Natural killer cell (primary cell): ENCODE data around the gene HOXA7. TPM values are rescaled to one million over a fixed set of nuclear protein-coding genes. Genes with fewer than 3 reads are reported as not detected.

ENCODE experiments used
- ATAC-seq, 3 donors: fragments of 150-1000 bp in 2 of 3; fragments of 200-7000 bp in 1 of 3; cut with Tn5 transposase; 1 replicate in 1 of 3; 2 replicates in 2 of 3; pipeline ENCODE4 v1.10.0; 2021; ENCODE audit warnings: mild to moderate bottlenecking in 2 of 3, moderate library complexity in 2 of 3
- DNase-seq, 2 donors: peaks; one replicate each; pipeline versions ENCODE4 v3.0.0 to v3.0.0-alpha.2; 2013 to 2021; ENCODE audit warnings: mixed read lengths in 1 of 2
- H3K27ac ChIP-seq: one replicate; pipeline ENCODE4 v1.5.1; 2013; ENCODE audit warnings: mild to moderate bottlenecking, low read length
- H3K27me3 ChIP-seq: one replicate; pipeline ENCODE4 v1.6.1; 2013; ENCODE audit warnings: low read length; ENCODE audit not compliant: control insufficient read depth, insufficient read depth
- H3K36me3 ChIP-seq: one replicate; pipeline ENCODE4 v1.6.1; 2013; ENCODE audit warnings: low read length; ENCODE audit not compliant: control insufficient read depth, insufficient read depth
- H3K4me1 ChIP-seq: one replicate; pipeline ENCODE4 v1.6.1; 2013; ENCODE audit warnings: low read length; ENCODE audit not compliant: control insufficient read depth, insufficient read depth
- H3K4me3 ChIP-seq: one replicate; pipeline ENCODE4 v1.5.1; 2013; ENCODE audit warnings: low read length
- H3K9me3 ChIP-seq: one replicate; pipeline ENCODE4 v1.6.1; 2013; ENCODE audit warnings: low read length; ENCODE audit not compliant: control insufficient read depth, insufficient read depth
- H3K27ac Mint-ChIP-seq, 2 donors: one replicate each; pipeline ENCODE4 v1.8.0; 2022; ENCODE audit warnings: mild to moderate bottlenecking in 2 of 2, mixed read lengths in 2 of 2, moderate library complexity in 1 of 2
- H3K27me3 Mint-ChIP-seq, 2 donors: one replicate each; pipeline ENCODE4 v1.8.0; 2022; ENCODE audit warnings: low read depth in 2 of 2, mixed read lengths in 2 of 2
- H3K36me3 Mint-ChIP-seq: one replicate; pipeline ENCODE4 v1.8.0; 2022; ENCODE audit warnings: mixed read lengths
- H3K4me1 Mint-ChIP-seq, 2 donors: one replicate each; pipeline ENCODE4 v1.8.0; 2022; ENCODE audit warnings: mixed read lengths in 2 of 2
- H3K4me3 Mint-ChIP-seq: one replicate; pipeline ENCODE4 v1.8.0; 2022; ENCODE audit warnings: mild to moderate bottlenecking, moderate library complexity, mixed read lengths
- H3K9me3 Mint-ChIP-seq, 2 donors: one replicate each; pipeline ENCODE4 v1.8.0; 2022; ENCODE audit warnings: mixed read lengths in 2 of 2
- CTCF ChIP-seq: fragments of 200-600 bp; IDR thresholded peaks from one replicate; pipeline ENCODE4 v1.8.0; 2022; ENCODE audit warnings: antibody characterized with exemption
- WGBS: methylation state at CpG from one replicate; pipeline ENCODE4 v1.1.7; 2013; ENCODE audit warnings: missing lambda C conversion rate; ENCODE audit not compliant: insufficient coverage; 5-methylcytosine and 5-hydroxymethylcytosine counted together
- intact Hi-C: fragments of 100-400 bp; cut with micrococcal nuclease; formaldehyde crosslinking; loops from one replicate; pipeline ENCODE4 v1.14.2; 2022
- total RNA-seq, 4 donors: library from RNA; stranded (reverse); fragments of 120-200 nt in 1 of 4; gene quantifications; one replicate each; pipeline versions ENCODE4 v1.2.3 to v1.2.4, GENCODE V29; 2013 to 2022

The HOXA7 gene
- total RNA-seq, 3 donors from 2014 or later (not counting 1 experiment from before 2014, with no cell fraction given) = not detected

GRCh38 chr7:27182285-27182841, 25.9 kb upstream of the HOXA7 start:
- Mint-ChIP-seq H3K4me3 (peak overlapping the region; percentile 37), H3K27ac (no peak overlapping the region), H3K27me3 (peaks cover 68 to 79% of the 10 kb centered on the region in 2 donors), H3K36me3 (peaks cover 7% of the 10 kb centered on the region), H3K9me3 (no peaks in the 10 kb centered on the region), H3K4me1 (peaks cover 27 to 37% of the 10 kb centered on the region in 2 donors)
- DNase-seq = no peak
- no peaks in the 10 kb centered on the region for H3K36me3 ChIP-seq
- H3K9me3 ChIP-seq = no peaks in the 10 kb centered on the region
- H3K27ac ChIP-seq = no peak overlapping the region
- intact Hi-C loops = no loop called here
- no peak overlapping the region for H3K4me3 ChIP-seq
- H3K27me3 ChIP-seq = peaks cover 80% of the 10 kb centered on the region
- TF ChIP-seq CTCF = no peak
- no peak for ATAC-seq
- H3K4me1 ChIP-seq = peaks cover 42% of the 10 kb centered on the region
- 60% methylated on average over 4 of the region's 4 CpGs for WGBS

GRCh38 chr7:27181795-27182275, 25.4 kb upstream of the HOXA7 start:
- Histone ChIP-seq H3K36me3 (no peaks in the 10 kb centered on the region), H3K4me1 (peaks cover 42% of the 10 kb centered on the region), H3K27ac (no peak overlapping the region), H3K4me3 (no peak overlapping the region), H3K9me3 (no peaks in the 10 kb centered on the region), H3K27me3 (peaks cover 74% of the 10 kb centered on the region)
- ATAC-seq = no peak
- no peak overlapping the region for H3K27ac Mint-ChIP-seq
- peaks cover 64 to 74% of the 10 kb centered on the region in 2 donors for H3K27me3 Mint-ChIP-seq
- no peak overlapping the region for H3K4me3 Mint-ChIP-seq
- H3K4me1 Mint-ChIP-seq = peaks cover 27 to 37% of the 10 kb centered on the region in 2 donors
- H3K36me3 Mint-ChIP-seq = peaks cover 7% of the 10 kb centered on the region
- no peaks in the 10 kb centered on the region for H3K9me3 Mint-ChIP-seq
- intact Hi-C loops = no loop called here
- 86% methylated on average over 3 of the region's 4 CpGs for WGBS
- peak in 1 of 2 donors; percentile 12 for DNase-seq
- no peak for TF ChIP-seq CTCF

- no peak for TF ChIP-seq CTCF
- Mint-ChIP-seq H3K36me3 (peaks cover 7% of the 10 kb centered on the region), H3K4me1 (peaks cover 17 to 30% of the 10 kb centered on the region in 2 donors), H3K4me3 (no peak overlapping the region), H3K27ac (no peak overlapping the region), H3K27me3 (peaks cover 58 to 69% of the 10 kb centered on the region in 2 donors), H3K9me3 (no peaks in the 10 kb centered on the region)
- Histone ChIP-seq H3K36me3 (no peaks in the 10 kb centered on the region), H3K27ac (no peak overlapping the region), H3K9me3 (no peaks in the 10 kb centered on the region), H3K4me3 (no peak overlapping the region), H3K27me3 (peaks cover 70% of the 10 kb centered on the region), H3K4me1 (peaks cover 38% of the 10 kb centered on the region)
- DNase-seq (peak in 1 of 2 donors; percentile 15), ATAC-seq (no peak)
- intact Hi-C loops = no loop called here
- WGBS = 90% methylated on average over 12 of the region's 12 CpGs
Measured at GRCh38 chr7:27180431-27181420, 24.3 kb upstream of the HOXA7 start.
